ENCODE data around the gene TRPM1.

The TRPM1 gene

GRCh38 chr15:31049111-31049510 is 52.4 kb downstream of the TRPM1 start:
- no peak for DNase-seq

- DNase-seq, result no peak
Measured at GRCh38 chr15:31047437-31047836, 54.1 kb downstream of the TRPM1 start.

GRCh38 chr15:31046759-31047359 is 54.7 kb downstream of the TRPM1 start:
- DNase-seq, result no peak

- no peak for DNase-seq
Measured at GRCh38 chr15:31045606-31046005, 55.9 kb downstream of the TRPM1 start.

GRCh38 chr15:31042751-31043150 is 58.8 kb downstream of the TRPM1 start:
- DNase-seq, result peak; percentile 49

GRCh38 chr15:31041610-31042009 is 59.9 kb downstream of the TRPM1 start:
- no peak for DNase-seq

- DNase-seq, result no peak
Measured at GRCh38 chr15:31040611-31041010, 60.9 kb downstream of the TRPM1 start.

- no peak for DNase-seq
Measured at GRCh38 chr15:31039961-31040360, 61.6 kb downstream of the TRPM1 start.

GRCh38 chr15:31037731-31038477 is 63.6 kb downstream of the TRPM1 start:
- DNase-seq, result no peak

- no peak for DNase-seq
Measured at GRCh38 chr15:31036783-31037182, 64.7 kb downstream of the TRPM1 start.

GRCh38 chr15:31035610-31036009 is 65.9 kb downstream of the TRPM1 start:
- no peak for DNase-seq

GRCh38 chr15:31034152-31034551 is 67.4 kb downstream of the TRPM1 start:
- DNase-seq, result no peak

- peak; percentile 83 for DNase-seq
Measured at GRCh38 chr15:31032961-31033371, 68.6 kb downstream of the TRPM1 start.

GRCh38 chr15:31031471-31032067 is 70.0 kb downstream of the TRPM1 start:
- no peak for DNase-seq

- DNase-seq, result no peak
Measured at GRCh38 chr15:31027910-31028578, 73.5 kb downstream of the TRPM1 start.

- no peak for DNase-seq
Measured at GRCh38 chr15:31025996-31026395, 75.5 kb downstream of the TRPM1 start.

- DNase-seq, result peak; percentile 10
Measured at GRCh38 chr15:31024979-31025378, 76.5 kb downstream of the TRPM1 start.

GRCh38 chr15:31024330-31024729 is 77.2 kb downstream of the TRPM1 start:
- peak; percentile 97 for DNase-seq

GRCh38 chr15:31023841-31024240 is 77.7 kb downstream of the TRPM1 start:
- no peak for DNase-seq

- no peak for DNase-seq
Measured at GRCh38 chr15:31021067-31021665, 80.4 kb downstream of the TRPM1 start.

- DNase-seq, result no peak
Measured at GRCh38 chr15:31020542-31020941, 81.0 kb downstream of the TRPM1 start.

- DNase-seq, result no peak
Measured at GRCh38 chr15:31019986-31020385, 81.5 kb downstream of the TRPM1 start.

GRCh38 chr15:31017311-31017710 is 84.2 kb downstream of the TRPM1 start:
- DNase-seq, result peak; percentile 14

Data from fibroblast of skin of scalp (primary cell).